Heart left ventricle (tissue), 16 donors: Measurements from ENCODE around the gene BCL2. TPM values are rescaled to one million over a fixed set of nuclear protein-coding genes. Genes with fewer than 3 reads are reported as not detected.

Experiments
- ATAC-seq, 4 donors: fragments of 200-7000 bp; cut with Tn5 transposase; one replicate each; pipeline ENCODE4 v1.9.1; 2020 to 2022; ENCODE audit warnings: moderate library complexity in 4 of 4, mild to moderate bottlenecking in 3 of 4, moderate number of reproducible peaks in 1 of 4
- DNase-seq, 5 donors: peaks; one replicate each; pipeline ENCODE4 v3.0.0-alpha.2; 2020
- H3K27ac ChIP-seq, 12 donors: fragments of 200-600 bp; sonication (generic) in 4 of 12; one replicate each; pipeline versions ENCODE4 v1.5.0 to v1.8.0; 2016 to 2022; ENCODE audit warnings: mild to moderate bottlenecking in 2 of 12
- H3K27me3 ChIP-seq, 9 donors: fragments of 200-600 bp; sonication (generic) in 2 of 9; one replicate each; pipeline versions ENCODE4 v1.5.1 to v1.8.0; 2016 to 2022; ENCODE audit warnings: mild to moderate bottlenecking in 3 of 9
- H3K36me3 ChIP-seq, 9 donors: fragments of 200-600 bp; sonication (generic) in 2 of 9; one replicate each; pipeline versions ENCODE4 v1.5.0 to v1.8.0; 2018 to 2022; ENCODE audit warnings: mild to moderate bottlenecking in 2 of 9
- H3K4me1 ChIP-seq, 12 donors: fragments of 200-600 bp; sonication (generic) in 4 of 12; one replicate each; pipeline versions ENCODE4 v1.5.0 to v1.8.0; 2016 to 2022; ENCODE audit warnings: mild to moderate bottlenecking in 3 of 12
- H3K4me3 ChIP-seq, 12 donors: fragments of 200-600 bp; sonication (generic) in 4 of 12; one replicate each; pipeline versions ENCODE4 v1.5.0 to v1.8.0; 2017 to 2022; ENCODE audit warnings: mild to moderate bottlenecking in 9 of 12, moderate library complexity in 4 of 12
- H3K9me3 ChIP-seq, 12 donors: fragments of 200-600 bp; sonication (generic) in 4 of 12; one replicate each; pipeline versions ENCODE4 v1.5.0 to v1.8.0; 2016 to 2022; ENCODE audit warnings: mild to moderate bottlenecking in 1 of 12
- POLR2A ChIP-seq, 2 donors: fragments of 450-650 bp; IDR thresholded peaks; one replicate each; pipeline ENCODE4 v1.6.1; 2017; ENCODE audit warnings: antibody characterized with exemption in 2 of 2, mild to moderate bottlenecking in 2 of 2, moderate library complexity in 2 of 2
- WGBS, 4 donors: extraction: QIAGEN DNeasy Blood & Tissue Kit in 2 of 4; methylation state at CpG; one replicate each; pipeline versions ENCODE4 v1.1.5 to v1.1.7; 2013 to 2018; 5-methylcytosine and 5-hydroxymethylcytosine counted together
- intact Hi-C, 10 donors: fragments of 100-400 bp; cut with DNase I; formaldehyde crosslinking; loops; one replicate each; pipeline versions ENCODE4 v1.11.1 to v1.14.2; 2022
- polyA plus RNA-seq, 2 donors: library from polyadenylated mRNA; stranded (reverse); fragments of 200-250 nt; gene quantifications; one replicate each; pipeline ENCODE4 v1.2.3, GENCODE V29; 2013
- total RNA-seq, 9 donors: library from RNA; depleted of rRNA in 2 of 9; stranded (reverse); fragments of >200 nt in 2 of 9; fragmentation: NEBNext Ultra II Directional in 3 of 9; extraction: Animal tissue kit (Norgen Biotek cat#: 25700) in 3 of 9; gene quantifications; one replicate each; pipeline versions ENCODE4 v1.1.0 to v1.2.4, GENCODE V29; 2016 to 2023
- TF ChIP-seq, protein P1 (sequence below), 12 donors: fragments of 200-600 bp; sonication (generic) in 4 of 12; IDR thresholded peaks; one replicate each; pipeline versions ENCODE4 v1.5.0 to v1.8.0; 2018 to 2022; ENCODE audit warnings: antibody characterized with exemption in 12 of 12, mild to moderate bottlenecking in 5 of 12
- donor health status: ischemic (EF 13 %, LVEDD 7.1; RV severe dilation, severe dysfunction).
- donor health status: healthy with polysubstance abuse.
- donor health status: DM: no; HTN: yes; CAD: no.
- donor health status: DM: no; HTN: no; CAD: no.
- donor health status: ischemic (EF 25% LVEDD 6.9; RV normal size, moderate dysfunction).
- donor health status: ischemic (EF 25% LVEDD 5.7; RV mildly dilated, moderate dysfunction).
- donor health status: healthy.
- donor health status: DM: yes; HTN: yes; CAD: no.
- donor health status: ischemic (EF 35%, LVEDD 5.7; RV mildly dilated, moderate dysfunction).
- donor health status: nonischemic (EF 11% LVEDD 7.7; RV severe dilation, severe dysfunction).
- donor health status: DM: yes; HTN: yes; CAD: no.
- donor health status: PGD.
- donor health status: ischemic (EF 29% LVEDD 5.4; RV normal size, mild dysfunction).
- donor health status: nonischemic (EF 23%, LVEDD 6.1; RV moderate dilation, normal function).

BCL2 gene
- total and polyA plus RNA-seq, 11 donors, result 2.9 to 24.2 (median 8.9) TPM

DNA sequence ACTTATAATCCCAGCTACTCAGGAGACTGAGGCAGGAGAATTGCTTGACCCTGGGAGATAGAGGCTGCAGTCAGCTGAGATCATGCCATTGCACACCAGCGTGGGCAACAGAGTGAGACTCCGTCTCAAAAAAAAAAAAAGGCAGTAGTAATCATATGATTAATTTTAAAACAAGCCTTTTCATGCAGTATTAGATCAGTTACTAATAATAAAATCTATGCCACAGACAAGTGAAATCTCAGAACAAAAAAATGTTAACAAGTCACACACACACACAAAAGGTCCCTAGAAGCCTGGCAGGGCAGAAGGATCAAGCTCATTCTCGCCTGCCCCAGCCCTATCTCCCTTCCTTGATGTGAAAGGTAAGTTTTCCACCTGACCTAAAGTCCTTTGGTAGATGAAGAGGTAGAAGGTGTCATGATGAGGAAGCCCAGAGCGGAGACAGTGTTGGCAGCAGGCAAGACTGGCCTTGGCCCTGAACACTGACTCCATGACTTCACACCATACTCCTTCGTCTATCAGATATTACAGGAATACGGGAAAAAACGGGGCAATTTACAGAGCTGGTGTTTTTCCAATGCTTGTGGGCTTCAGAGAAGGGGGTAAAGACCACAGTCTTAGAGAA is 36.8 kb upstream of the BCL2 start:
- H3K36me3 ChIP-seq, result peaks cover 0 to 99% (median 87%) of the 10 kb centered on the region in 9 donors

DNA sequence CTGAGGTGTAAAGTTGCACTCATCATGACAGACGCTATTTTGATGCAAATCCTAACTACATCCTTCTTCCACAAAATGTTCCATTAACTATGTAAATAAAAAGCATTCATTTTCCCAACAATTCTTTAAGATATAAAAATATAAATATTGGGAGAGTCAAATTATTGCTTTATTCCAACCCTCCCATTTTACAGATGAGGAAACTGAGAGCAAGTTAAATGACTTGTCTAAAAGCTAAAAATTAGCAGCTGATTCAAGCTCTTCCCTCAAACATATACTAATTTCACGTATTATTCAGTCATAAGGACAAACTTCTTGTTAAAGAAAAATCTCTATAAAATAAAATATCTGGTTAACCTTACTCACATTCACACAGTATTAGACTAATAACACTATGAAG is 30.7 kb upstream of the BCL2 start:
- no peak overlapping the region for H3K27ac ChIP-seq
- no peak for ATAC-seq
- intact Hi-C loops, result no loop called here

More for the DNA sequence above, 36.8 kb upstream of the BCL2 start:
- H3K4me1 ChIP-seq, result peaks cover 0 to 13% (median 0%) of the 10 kb centered on the region in 12 donors
- peak in 1 of 5 donors; percentile 43 for DNase-seq
- no peaks in the 10 kb centered on the region for H3K27me3 ChIP-seq
- 47 to 64% (median 55%) methylated on average over 7 of the region's 7 CpGs for WGBS, 4 donors
- H3K9me3 ChIP-seq, result no peaks in the 10 kb centered on the region
- H3K27ac ChIP-seq, result peak overlapping the region in 10 of 12 donors; percentile 25 to 76 (median 60)
- H3K4me3 ChIP-seq, result no peak overlapping the region
- TF ChIP-seq POLR2A (IDR thresholded peaks at IDR 0.05), result no peak
- TF ChIP-seq, protein P1, sequence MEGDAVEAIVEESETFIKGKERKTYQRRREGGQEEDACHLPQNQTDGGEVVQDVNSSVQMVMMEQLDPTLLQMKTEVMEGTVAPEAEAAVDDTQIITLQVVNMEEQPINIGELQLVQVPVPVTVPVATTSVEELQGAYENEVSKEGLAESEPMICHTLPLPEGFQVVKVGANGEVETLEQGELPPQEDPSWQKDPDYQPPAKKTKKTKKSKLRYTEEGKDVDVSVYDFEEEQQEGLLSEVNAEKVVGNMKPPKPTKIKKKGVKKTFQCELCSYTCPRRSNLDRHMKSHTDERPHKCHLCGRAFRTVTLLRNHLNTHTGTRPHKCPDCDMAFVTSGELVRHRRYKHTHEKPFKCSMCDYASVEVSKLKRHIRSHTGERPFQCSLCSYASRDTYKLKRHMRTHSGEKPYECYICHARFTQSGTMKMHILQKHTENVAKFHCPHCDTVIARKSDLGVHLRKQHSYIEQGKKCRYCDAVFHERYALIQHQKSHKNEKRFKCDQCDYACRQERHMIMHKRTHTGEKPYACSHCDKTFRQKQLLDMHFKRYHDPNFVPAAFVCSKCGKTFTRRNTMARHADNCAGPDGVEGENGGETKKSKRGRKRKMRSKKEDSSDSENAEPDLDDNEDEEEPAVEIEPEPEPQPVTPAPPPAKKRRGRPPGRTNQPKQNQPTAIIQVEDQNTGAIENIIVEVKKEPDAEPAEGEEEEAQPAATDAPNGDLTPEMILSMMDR (IDR thresholded peaks at IDR 0.05), result no peak
- intact Hi-C loops, result no loop called here
- ATAC-seq, result peak; percentile 77 to 87 (median 78)

DNA sequence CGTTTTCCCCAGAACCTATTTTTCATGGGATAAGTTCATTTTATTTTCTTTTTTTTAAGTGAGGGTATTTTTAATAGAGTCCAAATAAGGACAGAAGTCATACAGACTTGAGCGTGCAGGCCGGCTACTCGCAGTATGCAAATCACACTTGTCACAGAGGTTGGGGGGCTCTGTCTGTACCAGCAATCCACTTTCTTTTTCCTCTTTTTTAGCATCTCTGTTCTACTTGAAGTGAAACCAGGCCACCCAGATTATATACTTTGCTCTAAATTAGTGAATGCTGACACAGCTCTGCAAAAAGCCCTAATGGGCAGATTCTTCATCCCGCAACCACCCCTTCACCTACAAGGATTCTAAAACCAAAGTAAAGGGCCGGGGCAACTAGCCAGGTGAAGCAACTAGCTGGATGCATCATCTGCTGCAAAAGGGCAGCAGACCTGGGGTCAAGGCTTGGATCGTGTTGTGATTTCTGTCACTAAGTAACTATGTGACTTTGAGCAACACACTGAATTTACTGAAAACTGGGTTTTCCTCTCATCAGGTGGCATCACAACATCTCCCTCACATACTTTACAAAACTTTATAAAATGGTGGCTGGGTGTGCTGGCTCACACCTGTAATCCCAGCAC is 29.1 kb upstream of the BCL2 start:
- ATAC-seq (no peak), DNase-seq (no peak)
- no peaks in the 10 kb centered on the region for H3K27me3 ChIP-seq
- peaks cover 0 to 100% (median 94%) of the 10 kb centered on the region in 9 donors for H3K36me3 ChIP-seq
- H3K9me3 ChIP-seq, result no peaks in the 10 kb centered on the region
- no peak overlapping the region for H3K4me3 ChIP-seq
- 96 to 98% (median 98%) methylated on average over 7 of the region's 7 CpGs for WGBS, 4 donors
- intact Hi-C loops, result loop anchor here in 1 of 10 donors (5.0 kb wide), 1 partner anchor 89 kb away; no protein-coding TSS in a partner anchor
- H3K27ac ChIP-seq, result no peak overlapping the region
- H3K4me1 ChIP-seq, result peaks cover 0 to 30% (median 15%) of the 10 kb centered on the region in 12 donors
- no peak for TF ChIP-seq POLR2A (IDR thresholded peaks at IDR 0.05)
- TF ChIP-seq, protein P1 (IDR thresholded peaks at IDR 0.05), result no peak

More for the DNA sequence above, 30.7 kb upstream of the BCL2 start:
- H3K27me3 ChIP-seq, result no peaks in the 10 kb centered on the region
- TF ChIP-seq POLR2A (IDR thresholded peaks at IDR 0.05), result no peak
- TF ChIP-seq, protein P1 (IDR thresholded peaks at IDR 0.05), result no peak
- H3K4me3 ChIP-seq, result no peak overlapping the region
- 46 to 50% (median 48%) methylated on average over 2 of the region's 2 CpGs for WGBS, 4 donors
- no peak for DNase-seq
- H3K36me3 ChIP-seq, result peaks cover 0 to 100% (median 94%) of the 10 kb centered on the region in 9 donors
- peaks cover 0 to 19% (median 11%) of the 10 kb centered on the region in 12 donors for H3K4me1 ChIP-seq
- H3K9me3 ChIP-seq, result no peaks in the 10 kb centered on the region

GRCh38 chr18:63346480-63347183 is 27.1 kb upstream of the BCL2 start:
- no peak for TF ChIP-seq POLR2A (IDR thresholded peaks at IDR 0.05)
- TF ChIP-seq, protein P1 (IDR thresholded peaks at IDR 0.05), result no peak
- H3K4me3 ChIP-seq, result peak overlapping the region in 1 of 12 donors; percentile 16
- 66 to 76% (median 71%) methylated on average over 7 of the region's 7 CpGs for WGBS, 4 donors
- H3K9me3 ChIP-seq, result no peaks in the 10 kb centered on the region
- H3K27me3 ChIP-seq, result no peaks in the 10 kb centered on the region
- intact Hi-C loops, result loop anchor here in 1 of 10 donors (5.0 kb wide), 1 partner anchor 91 kb away; no protein-coding TSS in a partner anchor
- ATAC-seq (peak; percentile 37 to 49 (median 42)), DNase-seq (no peak)
- H3K36me3 ChIP-seq, result peaks cover 0 to 100% (median 94%) of the 10 kb centered on the region in 9 donors
- H3K27ac ChIP-seq, result peak overlapping the region in 11 of 12 donors; percentile 40 to 81 (median 57)
- H3K4me1 ChIP-seq, result peaks cover 0 to 30% (median 15%) of the 10 kb centered on the region in 12 donors
